ENCODE results near the gene KRTAP17-1. TPM values are rescaled to one million over a fixed set of nuclear protein-coding genes. Genes with fewer than 3 reads are reported as not detected.

KRTAP17-1 gene
- total RNA-seq, 1 donor from 2014 or later: not detected

GRCh38 chr17:41333098-41333497, 17.6 kb upstream of the KRTAP17-1 start:
- no peak for DNase-seq (ENCODE audit: extremely low read depth, low read depth, low spot score)

DNA sequence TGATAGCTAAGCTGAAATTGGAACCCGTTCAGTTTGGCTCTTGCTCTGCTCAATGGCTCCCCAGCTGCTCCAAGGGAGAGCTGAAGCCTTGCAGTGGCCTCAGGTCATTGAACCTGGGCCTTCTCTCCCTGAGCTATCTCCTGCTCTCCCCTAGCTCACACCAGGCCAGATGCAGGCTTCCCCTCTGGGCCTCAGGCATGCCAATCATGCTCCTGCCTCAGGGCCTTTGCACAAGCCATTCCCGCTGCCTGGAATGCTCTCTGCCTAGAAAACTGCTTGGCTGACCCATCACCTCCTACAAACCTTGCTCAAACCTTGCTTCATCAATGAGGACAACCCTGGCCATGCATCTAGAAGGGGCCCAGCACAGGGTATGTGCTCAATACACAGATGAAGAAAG, 16.7 kb upstream of the KRTAP17-1 start:
- no peak for DNase-seq (ENCODE audit: extremely low read depth, low read depth, low spot score)

DNA sequence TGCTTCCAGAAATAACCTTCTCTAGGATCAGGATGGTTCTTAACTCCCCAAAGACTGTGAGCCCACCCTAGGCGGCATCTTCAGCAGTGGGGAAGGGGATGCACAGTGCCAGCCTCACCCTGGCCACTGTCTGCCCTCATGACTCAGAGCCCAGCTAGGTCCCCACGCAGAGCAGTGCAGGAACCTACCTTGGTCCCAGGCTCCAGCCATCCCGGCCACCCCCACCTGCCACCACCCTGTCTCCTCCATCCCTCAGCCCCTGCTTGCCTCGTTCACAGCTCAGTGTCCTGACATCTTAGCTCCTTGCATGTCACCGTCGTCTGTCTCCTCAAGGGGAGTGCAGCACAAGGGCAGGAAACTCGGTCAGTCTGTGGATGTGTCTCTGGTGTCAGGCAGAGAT, 16.1 kb upstream of the KRTAP17-1 start:
- no peak for DNase-seq (ENCODE audit: extremely low read depth, low read depth, low spot score)

GRCh38 chr17:41329279-41329948, 13.9 kb upstream of the KRTAP17-1 start:
- DNase-seq (ENCODE audit: extremely low read depth, low read depth, low spot score): no peak

GRCh38 chr17:41328207-41328606, 12.7 kb upstream of the KRTAP17-1 start:
- DNase-seq (ENCODE audit: extremely low read depth, low read depth, low spot score): no peak

- DNase-seq (ENCODE audit: extremely low read depth, low read depth, low spot score): no peak
Observed at GRCh38 chr17:41327411-41328120, 12.1 kb upstream of the KRTAP17-1 start.

GRCh38 chr17:41326173-41327145, 10.9 kb upstream of the KRTAP17-1 start:
- DNase-seq (ENCODE audit: extremely low read depth, low read depth, low spot score): no peak

DNA sequence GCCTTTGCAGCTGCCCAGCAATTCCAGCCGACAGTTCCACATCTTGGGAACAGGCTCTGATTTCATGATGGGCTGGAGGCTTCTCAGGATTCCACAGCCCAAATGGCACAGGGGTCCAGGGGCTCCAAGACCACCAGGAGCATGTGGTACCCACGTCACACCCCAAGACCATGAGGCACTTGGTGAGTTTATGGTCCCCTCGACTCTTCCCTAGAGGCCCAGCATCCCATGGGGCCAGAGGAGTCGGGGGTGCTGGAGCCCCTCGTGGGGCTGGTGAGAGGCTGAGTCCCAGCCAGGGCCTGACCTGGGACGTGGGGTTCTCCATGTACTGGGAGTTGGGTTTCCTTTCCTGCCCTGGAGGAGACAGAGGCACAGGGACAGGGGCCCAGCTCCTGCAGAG, 10.1 kb upstream of the KRTAP17-1 start:
- no peak for DNase-seq (ENCODE audit: extremely low read depth, low read depth, low spot score)

DNA sequence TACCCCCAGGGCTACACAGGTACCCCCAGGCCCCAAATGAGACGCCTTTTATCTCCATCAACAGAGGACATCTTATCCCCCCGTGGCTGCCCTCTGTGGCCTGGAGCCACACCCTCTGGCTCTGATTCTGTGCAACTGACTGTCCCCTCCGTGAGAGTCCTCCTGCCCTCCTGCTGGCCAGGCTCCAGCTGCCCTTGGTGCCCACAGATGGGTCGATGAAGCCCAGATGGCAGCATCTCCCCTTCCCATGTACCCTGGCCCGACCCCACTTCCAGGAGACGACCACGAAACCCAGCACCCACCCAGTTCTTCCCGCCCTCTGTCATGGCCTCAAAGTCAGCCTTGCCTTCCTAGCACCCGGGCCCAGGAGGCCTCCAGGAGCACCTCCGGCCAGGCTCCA, 9.6 kb upstream of the KRTAP17-1 start:
- DNase-seq (ENCODE audit: extremely low read depth, low read depth, low spot score): no peak

DNA sequence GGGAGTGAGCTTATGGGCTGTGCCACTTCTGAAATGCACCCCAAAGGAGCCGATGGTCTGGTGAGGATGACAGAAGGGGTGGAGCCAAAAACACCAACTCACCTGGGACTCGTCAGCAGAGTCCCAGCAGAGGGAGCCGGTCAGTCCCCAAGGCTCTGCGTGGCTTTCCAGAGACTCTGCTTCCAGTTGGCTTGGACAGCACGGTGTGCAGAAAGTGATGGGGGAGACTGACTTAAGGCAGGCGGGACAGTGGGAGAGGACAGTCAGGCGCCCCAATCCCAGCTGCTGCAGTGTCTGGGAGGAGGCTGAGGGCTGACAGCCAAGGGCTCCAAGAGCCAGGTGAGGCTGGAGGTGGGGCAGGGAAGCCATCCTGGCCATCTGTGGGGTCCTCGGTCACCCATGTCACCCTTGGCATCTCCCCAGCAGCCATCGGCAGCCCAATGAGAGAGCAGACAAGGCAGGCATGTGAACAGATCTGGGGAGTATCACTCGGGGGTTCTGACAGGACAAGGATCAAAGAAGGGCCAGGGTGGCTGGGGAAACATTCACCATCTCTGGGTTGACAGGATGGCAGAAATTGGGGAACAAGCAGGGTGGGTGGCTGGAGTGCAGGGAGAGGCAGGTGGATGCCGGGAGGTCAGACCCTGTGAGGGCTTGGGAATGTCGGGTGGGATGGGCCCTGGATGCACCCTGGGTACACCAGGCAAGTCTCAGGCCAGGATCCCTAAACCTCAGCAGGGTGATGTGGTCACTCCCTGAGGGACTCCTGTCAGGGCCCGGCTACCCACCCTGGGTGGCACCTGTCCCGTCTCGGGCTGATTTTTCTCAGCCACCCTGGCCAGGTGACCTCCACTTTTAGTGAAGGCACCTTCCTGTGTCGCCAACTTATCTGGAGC, 8.9 kb upstream of the KRTAP17-1 start:
- no peak for DNase-seq (ENCODE audit: extremely low read depth, low read depth, low spot score)

GRCh38 chr17:41322903-41323895, 7.7 kb upstream of the KRTAP17-1 start:
- no peak for DNase-seq (ENCODE audit: extremely low read depth, low read depth, low spot score)

DNA sequence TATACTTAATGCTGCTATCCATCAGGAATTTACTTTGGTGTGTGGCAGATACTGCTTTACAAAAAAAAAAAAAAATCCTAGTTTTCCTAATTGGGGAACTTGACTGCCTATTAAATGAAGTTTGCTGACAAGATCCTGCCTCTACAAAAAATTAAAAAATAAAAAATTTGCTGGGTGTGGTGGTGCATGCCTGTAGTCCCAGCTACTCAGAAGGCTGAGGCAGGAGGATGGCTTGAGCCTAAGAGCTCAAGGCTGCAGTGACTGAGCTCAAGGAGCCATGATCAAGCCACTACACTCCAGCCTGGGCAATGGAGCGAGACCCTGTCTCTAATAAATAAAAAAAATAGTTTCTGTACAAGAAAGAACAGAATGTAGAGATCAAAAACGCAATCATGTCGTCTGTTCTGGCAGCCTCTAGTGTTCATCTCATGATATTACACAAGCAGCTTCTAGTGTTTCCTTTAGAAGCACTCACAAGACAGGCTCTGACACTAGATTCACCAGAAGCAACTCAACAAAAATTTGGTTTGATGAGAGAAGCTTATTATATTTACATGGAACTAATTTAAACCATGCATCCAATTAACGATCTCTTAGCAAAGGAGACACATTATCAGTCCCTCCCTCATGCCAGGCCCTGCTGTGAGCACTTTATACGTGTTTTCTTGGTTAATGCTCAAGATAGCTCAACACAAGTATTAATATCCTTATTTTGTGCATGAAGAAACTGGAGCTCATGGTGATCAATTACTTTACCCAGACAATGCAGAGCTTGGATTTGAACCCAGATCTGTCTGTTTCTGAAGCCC, 6.8 kb upstream of the KRTAP17-1 start:
- peak; percentile 16 for DNase-seq (ENCODE audit: extremely low read depth, low read depth, low spot score)

- no peak for DNase-seq (ENCODE audit: extremely low read depth, low read depth, low spot score)
Observed at GRCh38 chr17:41318231-41318630, 2.7 kb upstream of the KRTAP17-1 start.

- DNase-seq (ENCODE audit: extremely low read depth, low read depth, low spot score): no peak
Observed at GRCh38 chr17:41315814-41316445, 420 bp upstream of the KRTAP17-1 start.

DNA sequence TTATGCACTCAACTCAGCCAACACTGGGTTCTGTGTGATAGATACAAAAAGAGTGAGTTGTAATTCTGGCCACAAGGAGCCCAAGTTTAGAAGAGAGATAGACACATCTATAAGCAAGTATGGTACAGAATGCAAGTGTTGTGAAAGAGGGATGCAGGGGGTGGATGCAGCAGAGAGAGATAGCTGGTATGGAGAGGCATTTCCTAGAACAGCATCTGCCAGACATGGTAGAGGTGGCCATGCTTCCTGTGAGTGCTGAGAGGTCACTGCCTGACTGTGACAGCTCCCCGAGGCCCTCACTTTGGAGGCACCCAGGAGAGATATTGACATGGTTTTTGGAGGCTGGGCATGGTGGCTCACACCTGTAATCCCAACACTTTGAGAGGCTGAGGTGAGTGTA, 4.4 kb downstream of the KRTAP17-1 start:
- DNase-seq (ENCODE audit: extremely low read depth, low read depth, low spot score): no peak

DNA sequence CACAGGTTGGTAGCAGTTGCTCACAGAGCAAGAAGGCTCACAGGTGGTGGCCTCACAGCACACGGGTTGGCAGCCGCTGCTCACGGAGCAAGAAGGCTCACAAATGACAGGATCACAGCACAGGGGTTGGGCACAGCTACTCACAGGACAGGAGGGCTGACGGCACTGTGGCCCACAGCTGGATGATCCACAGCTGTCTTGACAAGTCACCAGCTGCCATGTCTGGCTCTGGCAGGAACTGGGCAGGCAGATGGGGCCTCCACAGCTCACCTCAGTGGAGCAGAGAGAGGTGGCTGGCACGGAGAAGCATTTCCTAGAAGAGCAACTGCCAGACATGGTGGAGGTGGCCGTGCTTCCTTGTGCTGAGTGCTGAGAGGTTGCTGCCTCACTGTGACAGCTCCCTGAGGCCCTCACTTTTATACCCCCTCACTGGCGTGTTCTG, 6.6 kb downstream of the KRTAP17-1 start, which contains the start of gene KRTAP16-1:
Gene KRTAP16-1, minus strand, starts transcription at position 392 of the 442 bp plus-strand sequence. Its CDS starts 56 bp downstream, at position 336.
- DNase-seq (ENCODE audit: extremely low read depth, low read depth, low spot score): no peak

DNA sequence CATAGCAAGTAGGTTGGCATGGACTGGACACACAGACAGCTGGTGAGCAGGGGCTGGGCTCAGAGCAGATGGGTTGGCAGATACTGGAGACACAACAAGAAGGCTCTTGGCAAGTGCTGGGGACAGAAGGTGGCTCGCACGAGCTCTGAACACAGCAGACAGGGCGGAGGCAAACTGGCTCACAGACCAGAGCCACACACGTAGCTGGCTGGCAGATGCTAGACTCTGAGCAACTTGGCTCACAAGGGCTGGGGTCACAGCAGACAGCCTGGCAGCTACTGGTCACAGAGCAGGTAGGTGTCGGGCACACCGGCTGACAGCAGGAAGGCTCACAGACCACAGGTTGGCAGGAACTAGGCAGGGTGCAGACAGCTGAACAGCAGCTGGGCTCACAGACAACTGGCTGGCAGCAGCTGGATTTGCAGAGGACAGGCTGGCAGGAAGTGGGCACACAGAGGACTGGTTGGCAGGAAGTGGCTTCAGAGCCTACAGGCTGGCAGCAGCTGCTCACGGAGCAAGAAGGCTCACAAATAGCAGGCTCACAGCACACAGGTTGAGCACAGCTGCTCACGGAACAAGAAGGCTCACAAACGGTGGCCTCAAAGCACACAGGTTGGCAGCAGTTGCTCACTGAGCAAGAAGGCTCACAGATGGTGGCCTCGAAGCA, 7.1 kb downstream of the KRTAP17-1 start:
- no peak for DNase-seq (ENCODE audit: extremely low read depth, low read depth, low spot score)
